Neural progenitor cell (in vitro differentiated cells): Measurements from ENCODE around the gene WDR76. TPM values are rescaled to one million over a fixed set of nuclear protein-coding genes. Genes with fewer than 3 reads are reported as not detected.

Experiments used
- DNase-seq: peaks from one replicate; pipeline ENCODE4 v3.0.0-alpha.2; 2016; ENCODE audit warnings: low spot score
- H2AFZ ChIP-seq: fragments of 200-600 bp; sonication (generic); replicated peaks from 2 replicates; pipeline ENCODE4 v1.6.1; 2016; ENCODE audit warnings: antibody characterized with exemption
- H3F3A ChIP-seq: fragments of 200-600 bp; sonication (generic); 2 replicates; pipeline ENCODE4 v1.6.1; 2016; ENCODE audit warnings: antibody characterized with exemption, low read depth
- H3K27ac ChIP-seq: fragments of 200-600 bp; sonication (generic); 2 replicates; pipeline ENCODE4 v1.5.1; 2016; ENCODE audit warnings: mild to moderate bottlenecking
- H3K27me3 ChIP-seq: fragments of 200-600 bp; sonication (generic); 2 replicates; pipeline ENCODE4 v1.6.1; 2016; ENCODE audit warnings: mild to moderate bottlenecking, moderate library complexity
- H3K36me3 ChIP-seq: fragments of 200-600 bp; sonication (generic); 2 replicates; pipeline ENCODE4 v1.5.1; 2016
- H3K4me1 ChIP-seq: fragments of 200-600 bp; sonication (generic); 2 replicates; pipeline ENCODE4 v1.6.1; 2016; ENCODE audit warnings: mixed run types
- H3K4me2 ChIP-seq: fragments of 200-600 bp; sonication (generic); 2 replicates; pipeline ENCODE4 v1.6.1; 2016
- H3K4me3 ChIP-seq: fragments of 200-600 bp; sonication (generic); 2 replicates; pipeline ENCODE4 v1.5.1; 2016
- H3K79me2 ChIP-seq: fragments of 200-600 bp; sonication (generic); 2 replicates; pipeline ENCODE4 v1.6.1; 2016; ENCODE audit warnings: low read depth
- H3K9ac ChIP-seq: fragments of 200-600 bp; sonication (generic); 2 replicates; pipeline ENCODE4 v1.6.1; 2016
- H3K9me3 ChIP-seq: fragments of 200-600 bp; sonication (generic); 2 replicates; pipeline ENCODE4 v1.5.1; 2016; ENCODE audit warnings: low read depth
- H4K20me1 ChIP-seq: fragments of 200-600 bp; sonication (generic); 2 replicates; pipeline ENCODE4 v1.6.1; 2016; ENCODE audit warnings: low read depth
- H3K27ac Mint-ChIP-seq: 3 replicates; pipeline ENCODE4 v1.8.0; 2021; ENCODE audit warnings: mixed read lengths
- H3K27me3 Mint-ChIP-seq: 2 replicates; pipeline ENCODE4 v1.8.0; 2022; ENCODE audit warnings: low read depth, mild to moderate bottlenecking, inconsistent platforms, moderate library complexity, mixed read lengths; ENCODE audit not compliant: insufficient read depth
- H3K36me3 Mint-ChIP-seq: 3 replicates; pipeline ENCODE4 v1.8.0; 2021; ENCODE audit warnings: mixed read lengths
- H3K4me1 Mint-ChIP-seq: 3 replicates; pipeline ENCODE4 v1.8.0; 2021; ENCODE audit warnings: mixed read lengths
- H3K4me3 Mint-ChIP-seq: 3 replicates; pipeline ENCODE4 v1.8.0; 2021; ENCODE audit warnings: mild to moderate bottlenecking, moderate library complexity, mixed read lengths
- H3K9me3 Mint-ChIP-seq: 3 replicates; pipeline ENCODE4 v1.8.0; 2020; ENCODE audit warnings: mixed read lengths
- CTCF ChIP-seq: fragments of 200-600 bp; sonication (generic); IDR thresholded peaks from 2 replicates; pipeline ENCODE4 v1.5.1; 2017; ENCODE audit warnings: antibody characterized with exemption, mild to moderate bottlenecking
- EZH2 ChIP-seq: fragments of 200-600 bp; sonication (generic); IDR thresholded peaks from 2 replicates; pipeline ENCODE4 v1.6.1; 2017; ENCODE audit warnings: antibody characterized with exemption, mild to moderate bottlenecking, moderate library complexity
- EZH2phosphoT487 ChIP-seq: fragments of 200-600 bp; sonication (generic); IDR thresholded peaks from 2 replicates; pipeline ENCODE4 v1.6.1; 2017; ENCODE audit warnings: antibody characterized with exemption
- total RNA-seq: library from RNA; depleted of rRNA; stranded (reverse); fragments of >200 nt; gene quantifications from 2 replicates; pipeline ENCODE4 v1.2.3, GENCODE V29; 2015; ENCODE audit warnings: low replicate concordance

WDR76 gene
- total RNA-seq, 1 donor from 2014 or later: 32.6 TPM

DNA sequence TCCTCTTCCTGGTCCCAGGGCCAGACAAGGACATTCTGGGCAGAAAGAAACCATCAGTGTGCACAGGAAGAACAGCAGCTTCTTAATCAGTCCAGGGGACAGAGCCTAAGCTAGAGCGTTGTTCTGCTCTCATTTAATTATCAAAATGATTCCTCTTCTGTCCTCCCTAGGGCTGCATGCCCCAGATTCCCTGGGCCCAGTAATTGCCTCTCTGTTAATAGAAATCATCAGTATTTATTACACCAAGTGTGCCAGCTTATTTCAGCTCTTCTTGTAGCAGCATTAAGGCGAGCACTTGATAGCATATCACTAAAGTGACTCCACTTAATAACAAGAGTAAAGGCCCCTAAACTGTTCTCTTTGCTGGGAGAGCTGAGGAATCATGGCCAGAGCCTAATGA, 72.1 kb downstream of the WDR76 start:
- TF ChIP-seq CTCF (no peak), EZH2phosphoT487 (no peak), EZH2 (no peak)
- Mint-ChIP-seq H3K4me3 (no peak overlapping the region), H3K9me3 (no peaks in the 10 kb centered on the region), H3K4me1 (peaks cover 15% of the 10 kb centered on the region), H3K36me3 (peaks cover 3% of the 10 kb centered on the region), H3K27me3 (peaks cover 2% of the 10 kb centered on the region), H3K27ac (no peak overlapping the region)
- Histone ChIP-seq H4K20me1 (no peaks in the 10 kb centered on the region), H3K4me3 (no peak overlapping the region), H3K79me2 (no peaks in the 10 kb centered on the region), H3K27me3 (no peaks in the 10 kb centered on the region), H3K9me3 (no peaks in the 10 kb centered on the region), H3K36me3 (no peaks in the 10 kb centered on the region), H3K9ac (no peak overlapping the region), H3F3A (no peaks in the 10 kb centered on the region), H3K4me1 (no peaks in the 10 kb centered on the region), H3K27ac (no peak overlapping the region), H3K4me2 (no peak overlapping the region), H2AFZ (no peak overlapping the region)
- DNase-seq: no peak

DNA sequence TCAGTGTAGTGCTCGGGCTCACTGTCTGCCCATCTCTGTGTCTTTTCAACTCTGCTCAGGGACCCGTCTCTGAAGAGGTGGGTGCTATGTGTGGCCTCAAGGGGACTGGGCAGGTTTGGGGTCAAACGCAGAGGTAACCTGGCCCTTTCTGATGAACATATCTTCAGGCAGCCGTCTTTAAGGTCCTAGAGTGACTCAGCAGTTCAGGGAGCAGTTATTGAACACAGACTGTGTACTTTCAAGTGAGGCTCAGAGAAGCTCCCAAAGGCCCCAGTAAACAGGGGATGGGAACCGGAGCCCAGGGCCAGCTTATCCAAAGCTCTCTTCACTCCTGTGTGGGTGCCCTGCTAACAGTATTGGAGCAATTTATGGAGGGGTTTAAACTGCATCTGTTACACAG, 73.1 kb downstream of the WDR76 start:
- no peaks in the 10 kb centered on the region for H4K20me1 ChIP-seq
- TF ChIP-seq CTCF: no peak
- no peak for TF ChIP-seq EZH2phosphoT487
- no peak for TF ChIP-seq EZH2
- no peaks in the 10 kb centered on the region for H3K27me3 ChIP-seq
- H3K9me3 Mint-ChIP-seq: no peaks in the 10 kb centered on the region
- peaks cover 14% of the 10 kb centered on the region for H3K4me1 Mint-ChIP-seq
- H3K4me3 Mint-ChIP-seq: no peak overlapping the region
- H3K79me2 ChIP-seq: no peaks in the 10 kb centered on the region
- no peaks in the 10 kb centered on the region for H3F3A ChIP-seq
- no peak overlapping the region for H3K27ac ChIP-seq
- H3K36me3 ChIP-seq: no peaks in the 10 kb centered on the region
- H3K27me3 Mint-ChIP-seq: peaks cover 2% of the 10 kb centered on the region
- H3K36me3 Mint-ChIP-seq: peaks cover 3% of the 10 kb centered on the region
- H3K4me2 ChIP-seq: no peak overlapping the region
- H3K9ac ChIP-seq: no peak overlapping the region
- H3K9me3 ChIP-seq: no peaks in the 10 kb centered on the region
- no peak overlapping the region for H2AFZ ChIP-seq
- no peak overlapping the region for H3K27ac Mint-ChIP-seq
- H3K4me3 ChIP-seq: no peak overlapping the region
- DNase-seq: no peak
- no peaks in the 10 kb centered on the region for H3K4me1 ChIP-seq

GRCh38 chr15:43900996-43901395, 74.2 kb downstream of the WDR76 start:
- Histone ChIP-seq H3K27me3 (no peaks in the 10 kb centered on the region), H3K9ac (no peak overlapping the region), H3K4me1 (no peaks in the 10 kb centered on the region), H3K4me2 (no peak overlapping the region), H3K9me3 (no peaks in the 10 kb centered on the region), H3K4me3 (no peak overlapping the region), H3F3A (peaks cover 4% of the 10 kb centered on the region), H3K36me3 (no peaks in the 10 kb centered on the region), H3K79me2 (no peaks in the 10 kb centered on the region), H3K27ac (no peak overlapping the region), H4K20me1 (no peaks in the 10 kb centered on the region), H2AFZ (no peak overlapping the region)
- Mint-ChIP-seq H3K4me3 (no peak overlapping the region), H3K9me3 (no peaks in the 10 kb centered on the region), H3K27ac (no peak overlapping the region), H3K36me3 (peaks cover 3% of the 10 kb centered on the region), H3K27me3 (peaks cover 2% of the 10 kb centered on the region), H3K4me1 (peaks cover 14% of the 10 kb centered on the region)
- TF ChIP-seq CTCF (no peak), EZH2phosphoT487 (no peak)
- DNase-seq: no peak
